ENCODE measurements around the gene MTFR1L.

Gene MTFR1L

GRCh38 chr1:25819491-25820246 lies at the start of gene MTFR1L:
Gene MTFR1L (plus strand): TSS chr1:25819954. CDS start chr1:25823105, 3,151 bp downstream.
- Histone ChIP-seq H3K4me3 (peak within 1 kb of the TSS; percentile 82 to 98 (median 90)), H4K20me1 (peaks cover 6 to 53% (median 28%) of the 10 kb centered on the region in 11 experiments; a peak in 16 of 22 replicates), H3K27me3 (no peaks in the 10 kb centered on the region), H3K9me3 (replicated peaks in 1 of 11) (no peaks in the 10 kb centered on the region), H3K36me3 (peaks cover 15 to 39% (median 35%) of the 10 kb centered on the region in 11 experiments; a peak in 20 of 22 replicates), H3K27ac (peak within 1 kb of the TSS; percentile 73 to 92 (median 87)), H3K4me1 (peaks cover 34 to 45% (median 38%) of the 10 kb centered on the region in 10 experiments), H3K9ac (peak within 1 kb of the TSS; percentile 86 to 97 (median 93)), H3K4me2 (peak within 1 kb of the TSS; percentile 88 to 99 (median 94))
- no peak for TF ChIP-seq Cebpa-rat (IDR thresholded peaks at IDR 0.05)

- Histone ChIP-seq H3K27ac (peak overlapping the region in 4 of 11 experiments; percentile 39 to 56 (median 45); a peak in 6 of 22 replicates), H4K20me1 (peaks cover 0 to 44% (median 3%) of the 10 kb centered on the region in 11 experiments; a peak in 8 of 22 replicates), H3K27me3 (peaks cover 0 to 71% (median 0%) of the 10 kb centered on the region in 11 experiments; a peak in 7 of 22 replicates), H3K9ac (peak overlapping the region in 6 of 11 experiments; percentile 1 to 63 (median 36); a peak in 10 of 22 replicates), H3K4me2 (peak overlapping the region; percentile 68 to 96 (median 82)), H3K36me3 (no peaks in the 10 kb centered on the region), H3K4me1 (peaks cover 54 to 87% (median 75%) of the 10 kb centered on the region in 10 experiments), H3K9me3 (replicated peaks in 1 of 11) (no peaks in the 10 kb centered on the region), H3K4me3 (0 out of 20 replicates have a peak overlapping the region, but pooled peaks of 1 of the 10 experiments have one; percentile 3)
- no peak for TF ChIP-seq Cebpa-rat (IDR thresholded peaks at IDR 0.05)
Observed at GRCh38 chr1:25770541-25771220, 49.1 kb upstream of the MTFR1L start.

GRCh38 chr1:25771221-25772114 lies 48.3 kb upstream of the MTFR1L start:
- TF ChIP-seq Cebpa-rat (IDR thresholded peaks at IDR 0.05) = no peak
- peak overlapping the region in 4 of 11 experiments; percentile 15 to 63 (median 54); a peak in 10 of 22 replicates for H3K9ac ChIP-seq
- peak overlapping the region in 4 of 11 experiments; percentile 39 to 56 (median 45); a peak in 6 of 22 replicates for H3K27ac ChIP-seq
- H3K36me3 ChIP-seq = no peaks in the 10 kb centered on the region
- H3K27me3 ChIP-seq = peaks cover 0 to 67% (median 0%) of the 10 kb centered on the region in 11 experiments; a peak in 7 of 22 replicates
- peak overlapping the region in 2 of 10 experiments; percentile 3 to 19; a peak in 2 of 20 replicates for H3K4me3 ChIP-seq
- H4K20me1 ChIP-seq = peaks cover 0 to 40% (median 3%) of the 10 kb centered on the region in 11 experiments; a peak in 8 of 22 replicates
- peaks cover 51 to 87% (median 75%) of the 10 kb centered on the region in 10 experiments for H3K4me1 ChIP-seq
- H3K9me3 ChIP-seq (replicated peaks in 1 of 11) = no peaks in the 10 kb centered on the region
- H3K4me2 ChIP-seq = peak overlapping the region; percentile 68 to 96 (median 82)

- Histone ChIP-seq H3K36me3 (no peaks in the 10 kb centered on the region), H3K27me3 (peaks cover 0 to 63% (median 0%) of the 10 kb centered on the region in 11 experiments; a peak in 7 of 22 replicates), H3K4me1 (peaks cover 47 to 89% (median 75%) of the 10 kb centered on the region in 10 experiments), H3K4me2 (peak overlapping the region; percentile 68 to 96 (median 82); a peak in 20 of 22 replicates), H3K9ac (no peak overlapping the region), H3K9me3 (replicated peaks in 1 of 11) (no peaks in the 10 kb centered on the region), H3K4me3 (no peak overlapping the region), H3K27ac (no peak overlapping the region), H4K20me1 (peaks cover 0 to 40% (median 0%) of the 10 kb centered on the region in 11 experiments; a peak in 7 of 22 replicates)
- TF ChIP-seq Cebpa-rat (IDR thresholded peaks at IDR 0.05) = no peak
Observed at GRCh38 chr1:25772164-25772563, 47.6 kb upstream of the MTFR1L start.

- Histone ChIP-seq H3K27ac (no peak overlapping the region), H3K9me3 (replicated peaks in 1 of 11) (no peaks in the 10 kb centered on the region), H3K4me1 (peaks cover 47 to 91% (median 76%) of the 10 kb centered on the region in 10 experiments), H3K9ac (no peak overlapping the region), H3K27me3 (peaks cover 0 to 63% (median 0%) of the 10 kb centered on the region in 11 experiments; a peak in 7 of 22 replicates), H3K4me2 (peak overlapping the region in 6 of 11 experiments; percentile 70 to 96 (median 90); a peak in 10 of 22 replicates), H3K4me3 (no peak overlapping the region), H3K36me3 (no peaks in the 10 kb centered on the region), H4K20me1 (peaks cover 0 to 41% (median 0%) of the 10 kb centered on the region in 11 experiments; a peak in 7 of 22 replicates)
- no peak for TF ChIP-seq Cebpa-rat (IDR thresholded peaks at IDR 0.05)
Observed at GRCh38 chr1:25772692-25773245, 47.0 kb upstream of the MTFR1L start.

GRCh38 chr1:25773441-25774125 lies 46.2 kb upstream of the MTFR1L start:
- H3K4me1 ChIP-seq = peaks cover 47 to 90% (median 76%) of the 10 kb centered on the region in 10 experiments
- H3K9me3 ChIP-seq (replicated peaks in 1 of 11) = no peaks in the 10 kb centered on the region
- H3K4me3 ChIP-seq = no peak overlapping the region
- no peak overlapping the region for H3K27ac ChIP-seq
- peaks cover 0 to 41% (median 0%) of the 10 kb centered on the region in 11 experiments; a peak in 7 of 22 replicates for H4K20me1 ChIP-seq
- TF ChIP-seq Cebpa-rat (IDR thresholded peaks at IDR 0.05) = no peak
- H3K27me3 ChIP-seq = peaks cover 0 to 63% (median 0%) of the 10 kb centered on the region in 11 experiments; a peak in 7 of 22 replicates
- H3K9ac ChIP-seq = no peak overlapping the region; a peak in 1 of 22 replicates
- H3K36me3 ChIP-seq = no peaks in the 10 kb centered on the region
- peak overlapping the region in 8 of 11 experiments; percentile 70 to 82 (median 75); a peak in 15 of 22 replicates for H3K4me2 ChIP-seq

DNA sequence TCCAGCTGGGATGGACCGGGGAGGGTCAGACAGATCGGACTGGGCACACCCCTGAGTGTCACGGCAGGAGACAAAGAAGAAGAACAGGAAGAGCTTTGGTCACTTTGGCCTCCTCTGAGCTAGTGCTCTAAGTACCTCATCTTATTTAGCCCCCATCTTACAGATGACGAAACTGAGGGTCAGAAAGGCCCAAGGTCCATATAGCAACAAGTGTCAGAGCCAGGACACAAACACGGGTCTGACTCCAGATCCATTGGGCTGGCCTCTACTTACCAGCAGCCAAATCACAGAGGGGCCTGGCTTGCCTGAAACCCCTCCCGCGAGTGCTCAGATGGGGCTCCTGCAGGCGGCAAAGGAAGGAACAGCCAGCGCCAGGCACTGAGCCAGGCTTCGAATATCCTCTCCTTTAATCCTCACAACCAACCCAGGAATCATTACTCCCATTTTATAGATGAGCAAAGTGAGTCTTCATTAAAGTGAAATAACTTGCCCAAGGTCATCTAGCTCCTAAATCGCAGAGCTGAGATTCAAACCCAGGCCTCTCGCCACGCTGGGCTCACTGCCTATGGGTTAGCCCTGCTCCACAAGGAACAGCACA lies 45.4 kb upstream of the MTFR1L start:
- Histone ChIP-seq H3K27ac (peak overlapping the region in 2 of 11 experiments; percentile 16 to 37; a peak in 2 of 22 replicates), H3K4me2 (peak overlapping the region; percentile 66 to 82 (median 75); a peak in 21 of 22 replicates)

More for the DNA sequence above, 45.4 kb upstream of the MTFR1L start:
- H3K9me3 ChIP-seq (replicated peaks in 1 of 11) = no peaks in the 10 kb centered on the region
- peak overlapping the region in 3 of 11 experiments; percentile 1 to 41 (median 39); a peak in 1 of 22 replicates for H3K9ac ChIP-seq
- TF ChIP-seq Cebpa-rat (IDR thresholded peaks at IDR 0.05) = no peak
- H3K4me1 ChIP-seq = peaks cover 47 to 84% (median 71%) of the 10 kb centered on the region in 10 experiments
- peaks cover 0 to 41% (median 0%) of the 10 kb centered on the region in 11 experiments; a peak in 7 of 22 replicates for H4K20me1 ChIP-seq
- H3K4me3 ChIP-seq = no peak overlapping the region
- peaks cover 0 to 63% (median 0%) of the 10 kb centered on the region in 11 experiments; a peak in 7 of 22 replicates for H3K27me3 ChIP-seq
- no peaks in the 10 kb centered on the region for H3K36me3 ChIP-seq
